Vagina (tissue), 2 donors: ENCODE results near the gene MAST4. TPM values are rescaled to one million over a fixed set of nuclear protein-coding genes. Genes with fewer than 3 reads are reported as not detected.

Source experiments
- DNase-seq, 2 donors: peaks; one replicate each; pipeline ENCODE4 v3.0.0-alpha.2; 2017; ENCODE audit errors: extremely low spot score in 2 of 2
- H3K27ac ChIP-seq: fragments of 200-600 bp; sonication (generic); one replicate; pipeline ENCODE4 v1.5.1; 2019
- H3K27me3 ChIP-seq: fragments of 200-600 bp; sonication (generic); one replicate; pipeline ENCODE4 v1.5.1; 2019
- H3K36me3 ChIP-seq, 2 donors: fragments of 200-600 bp; sonication (generic); one replicate each; pipeline ENCODE4 v1.5.1; 2017 to 2019
- H3K4me1 ChIP-seq: fragments of 200-600 bp; sonication (generic); one replicate; pipeline ENCODE4 v1.5.1; 2019
- H3K4me3 ChIP-seq, 2 donors: fragments of 200-600 bp; sonication (generic); 1 replicate in 1 of 2; 2 replicates in 1 of 2; pipeline ENCODE4 v1.5.1; 2016 to 2019
- H3K9me3 ChIP-seq: fragments of 200-600 bp; sonication (generic); one replicate; pipeline ENCODE4 v1.5.1; 2019
- POLR2A ChIP-seq, 2 donors: fragments of 450-650 bp; IDR thresholded peaks; one replicate each; pipeline ENCODE4 v1.6.1; 2017; ENCODE audit warnings: antibody characterized with exemption in 2 of 2, mild to moderate bottlenecking in 2 of 2, moderate library complexity in 2 of 2
- POLR2AphosphoS5 ChIP-seq, 2 donors: sonication (generic); formaldehyde crosslinking; IDR thresholded peaks; one replicate each; pipeline ENCODE4 v1.9.0; 2017; ENCODE audit warnings: antibody characterized with exemption in 2 of 2, mild to moderate bottlenecking in 2 of 2, low read depth in 1 of 2; ENCODE audit not compliant: insufficient read depth in 1 of 2
- intact Hi-C: fragments of 100-400 bp; cut with DNase I; formaldehyde crosslinking; loops from one replicate; pipeline ENCODE4 v1.15.1; 2023
- total RNA-seq: library from RNA; depleted of rRNA; stranded (reverse); fragments of >200 nt; gene quantifications from one replicate; pipeline ENCODE4 v1.2.3, GENCODE V29; 2016
- TF ChIP-seq, protein P1 (sequence below), 3 experiments: fragments of 450-650 bp in 2 of 3; fragments of 200-600 bp in 1 of 3; sonication (generic) in 1 of 3; IDR thresholded peaks; one replicate each; pipeline ENCODE4 v1.5.1; 2017 to 2019; ENCODE audit warnings: antibody characterized with exemption in 3 of 3, mild to moderate bottlenecking in 2 of 3, moderate library complexity in 2 of 3

MAST4 gene
- total RNA-seq, 1 donor from 2014 or later = 85.9 TPM

DNA sequence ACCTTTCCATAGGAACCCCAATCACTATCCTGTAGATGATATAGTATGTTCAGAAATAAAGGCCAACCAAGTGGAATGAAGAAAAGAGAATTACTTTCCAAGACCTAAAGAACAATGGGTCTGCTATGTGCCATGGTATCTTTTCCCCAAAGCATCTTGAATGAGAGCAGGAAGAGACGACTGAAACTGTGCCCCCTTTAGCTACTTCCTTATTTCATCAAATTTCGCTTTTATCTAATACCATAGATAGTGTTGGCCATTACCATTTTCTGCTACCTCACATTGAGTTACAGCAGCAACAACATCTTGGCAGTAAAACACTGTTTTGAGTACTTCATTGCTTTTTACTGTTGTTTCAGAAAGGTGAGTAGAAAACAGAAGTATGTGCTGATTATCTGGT is 333.8 kb downstream of the MAST4 start:
- Histone ChIP-seq H3K36me3 (no peaks in the 10 kb centered on the region), H3K4me3 (no peak overlapping the region), H3K4me1 (no peaks in the 10 kb centered on the region), H3K9me3 (no peaks in the 10 kb centered on the region), H3K27me3 (no peaks in the 10 kb centered on the region), H3K27ac (no peak overlapping the region)
- no peak for DNase-seq
- TF ChIP-seq POLR2A (IDR thresholded peaks at IDR 0.05) (no peak), POLR2AphosphoS5 (IDR thresholded peaks at IDR 0.05; ENCODE audit: insufficient read depth in 1 of 2, low read depth in 1 of 2) (no peak)
- TF ChIP-seq, protein P1, sequence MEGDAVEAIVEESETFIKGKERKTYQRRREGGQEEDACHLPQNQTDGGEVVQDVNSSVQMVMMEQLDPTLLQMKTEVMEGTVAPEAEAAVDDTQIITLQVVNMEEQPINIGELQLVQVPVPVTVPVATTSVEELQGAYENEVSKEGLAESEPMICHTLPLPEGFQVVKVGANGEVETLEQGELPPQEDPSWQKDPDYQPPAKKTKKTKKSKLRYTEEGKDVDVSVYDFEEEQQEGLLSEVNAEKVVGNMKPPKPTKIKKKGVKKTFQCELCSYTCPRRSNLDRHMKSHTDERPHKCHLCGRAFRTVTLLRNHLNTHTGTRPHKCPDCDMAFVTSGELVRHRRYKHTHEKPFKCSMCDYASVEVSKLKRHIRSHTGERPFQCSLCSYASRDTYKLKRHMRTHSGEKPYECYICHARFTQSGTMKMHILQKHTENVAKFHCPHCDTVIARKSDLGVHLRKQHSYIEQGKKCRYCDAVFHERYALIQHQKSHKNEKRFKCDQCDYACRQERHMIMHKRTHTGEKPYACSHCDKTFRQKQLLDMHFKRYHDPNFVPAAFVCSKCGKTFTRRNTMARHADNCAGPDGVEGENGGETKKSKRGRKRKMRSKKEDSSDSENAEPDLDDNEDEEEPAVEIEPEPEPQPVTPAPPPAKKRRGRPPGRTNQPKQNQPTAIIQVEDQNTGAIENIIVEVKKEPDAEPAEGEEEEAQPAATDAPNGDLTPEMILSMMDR (IDR thresholded peaks at IDR 0.05) = no peak
- intact Hi-C loops = no loop called here

DNA sequence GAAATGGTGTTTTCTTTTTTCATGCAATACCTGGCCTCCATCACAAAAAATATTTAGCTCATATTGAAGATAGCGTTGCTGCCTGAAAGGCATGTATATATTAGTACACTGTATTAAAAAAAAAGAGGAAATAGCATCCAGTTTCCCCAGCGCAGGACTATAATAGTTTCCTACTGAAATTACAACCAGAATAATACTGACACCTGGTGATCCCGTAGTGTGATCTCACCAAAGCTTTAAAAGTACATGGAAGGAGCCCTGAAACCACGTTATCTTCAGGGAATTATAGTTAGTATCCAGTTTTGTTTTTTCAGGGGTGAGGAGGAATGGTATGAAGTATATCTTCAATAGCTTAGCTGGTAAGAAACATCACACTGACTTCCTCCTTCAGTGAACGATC is 335.5 kb downstream of the MAST4 start:
- Histone ChIP-seq H3K9me3 (no peaks in the 10 kb centered on the region), H3K4me3 (no peak overlapping the region), H3K4me1 (no peaks in the 10 kb centered on the region), H3K27me3 (no peaks in the 10 kb centered on the region), H3K36me3 (no peaks in the 10 kb centered on the region), H3K27ac (no peak overlapping the region)
- no peak for DNase-seq
- intact Hi-C loops = no loop called here
- TF ChIP-seq POLR2AphosphoS5 (IDR thresholded peaks at IDR 0.05; ENCODE audit: insufficient read depth in 1 of 2, low read depth in 1 of 2) (no peak), POLR2A (IDR thresholded peaks at IDR 0.05) (no peak)
- TF ChIP-seq, protein P1 (IDR thresholded peaks at IDR 0.05) = no peak

DNA sequence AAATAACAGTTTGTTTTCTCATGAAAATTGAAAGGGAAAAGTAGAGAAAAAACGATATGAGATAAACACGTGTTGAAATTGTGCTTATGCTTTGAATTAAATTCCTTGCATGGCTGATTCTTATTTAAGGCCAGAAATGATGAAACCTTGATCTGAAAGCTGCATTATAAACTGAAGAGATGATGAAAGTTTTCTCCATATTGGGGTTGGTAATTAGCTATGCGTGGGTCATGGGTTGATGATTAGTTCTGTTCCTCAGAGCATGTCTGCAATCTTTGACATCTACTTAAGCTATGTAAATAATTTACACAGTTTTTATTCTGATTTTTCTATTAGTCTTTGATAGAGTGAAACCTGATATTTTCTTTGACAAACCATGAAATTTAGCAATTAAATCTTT is 336.3 kb downstream of the MAST4 start:
- no peaks in the 10 kb centered on the region for H3K27me3 ChIP-seq
- TF ChIP-seq POLR2AphosphoS5 (IDR thresholded peaks at IDR 0.05; ENCODE audit: insufficient read depth in 1 of 2, low read depth in 1 of 2) = no peak
- TF ChIP-seq, protein P1 (IDR thresholded peaks at IDR 0.05) = no peak
- no peak for TF ChIP-seq POLR2A (IDR thresholded peaks at IDR 0.05)
- H3K36me3 ChIP-seq = no peaks in the 10 kb centered on the region
- H3K4me1 ChIP-seq = no peaks in the 10 kb centered on the region
- no peak overlapping the region for H3K4me3 ChIP-seq
- no peaks in the 10 kb centered on the region for H3K9me3 ChIP-seq
- no peak overlapping the region for H3K27ac ChIP-seq
- DNase-seq = no peak
- intact Hi-C loops = no loop called here

DNA sequence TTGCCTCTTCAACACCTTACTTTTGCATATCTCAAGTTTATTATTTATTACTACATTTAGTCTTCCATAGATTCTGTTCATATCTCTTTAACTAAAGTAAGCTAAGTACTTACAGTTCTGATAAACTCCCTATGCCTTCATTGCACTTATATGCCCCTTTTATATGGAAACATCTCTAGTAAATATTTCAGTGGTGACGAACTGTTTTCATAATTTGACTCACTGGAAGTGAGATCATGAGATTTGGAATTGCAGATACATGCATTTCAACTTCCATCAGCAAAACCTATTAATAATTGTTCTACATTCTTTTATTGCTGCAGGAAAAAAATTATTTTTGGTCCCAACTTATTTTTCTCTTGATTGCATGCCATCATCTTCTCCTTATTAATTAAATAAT is 336.9 kb downstream of the MAST4 start:
- DNase-seq = no peak
- no peak overlapping the region for H3K27ac ChIP-seq
- no peaks in the 10 kb centered on the region for H3K9me3 ChIP-seq
- H3K27me3 ChIP-seq = no peaks in the 10 kb centered on the region
- no peaks in the 10 kb centered on the region for H3K4me1 ChIP-seq
- TF ChIP-seq POLR2AphosphoS5 (IDR thresholded peaks at IDR 0.05; ENCODE audit: insufficient read depth in 1 of 2, low read depth in 1 of 2) = no peak
- TF ChIP-seq, protein P1 (IDR thresholded peaks at IDR 0.05) = no peak
- TF ChIP-seq POLR2A (IDR thresholded peaks at IDR 0.05) = no peak
- H3K4me3 ChIP-seq = no peak overlapping the region
- no peaks in the 10 kb centered on the region for H3K36me3 ChIP-seq
- intact Hi-C loops = no loop called here

DNA sequence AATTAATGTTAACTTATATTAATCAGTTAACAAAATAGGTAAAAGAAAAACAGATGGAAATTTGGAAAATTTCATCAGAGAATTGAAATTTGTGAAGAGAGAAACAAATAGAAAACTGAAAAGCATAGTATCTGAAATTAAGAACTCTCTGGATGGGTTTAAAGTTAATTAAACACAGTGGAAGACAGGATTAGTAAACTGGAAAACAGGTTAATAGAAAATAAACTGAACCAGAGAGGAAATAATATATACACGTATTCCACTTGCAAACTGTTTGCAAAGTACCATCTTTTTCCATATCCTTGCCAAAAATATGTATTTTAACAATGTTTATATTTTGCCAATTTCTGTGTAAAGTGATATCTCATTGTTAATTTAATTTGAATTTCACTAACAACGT is 342.9 kb downstream of the MAST4 start:
- H3K27me3 ChIP-seq = no peaks in the 10 kb centered on the region
- no peak overlapping the region for H3K4me3 ChIP-seq
- TF ChIP-seq, protein P1 (IDR thresholded peaks at IDR 0.05) = no peak
- TF ChIP-seq POLR2AphosphoS5 (IDR thresholded peaks at IDR 0.05; ENCODE audit: insufficient read depth in 1 of 2, low read depth in 1 of 2) (no peak), POLR2A (IDR thresholded peaks at IDR 0.05) (no peak)
- intact Hi-C loops = no loop called here
- no peak for DNase-seq
- H3K27ac ChIP-seq = no peak overlapping the region
- H3K4me1 ChIP-seq = no peaks in the 10 kb centered on the region
- H3K9me3 ChIP-seq = no peaks in the 10 kb centered on the region
- H3K36me3 ChIP-seq = no peaks in the 10 kb centered on the region
